RWPE2 (cell line): Measurements from ENCODE around the gene SYTL2.
"Not testable (repeated sequence)": the region's sequence is repeated elsewhere in the genome, so short reads cannot be mapped to it uniquely, and the experiment has no call there.

ENCODE experiments used
- ATAC-seq: fragments of 200-7000 bp; cut with Tn5 transposase; 3 replicates; pipeline ENCODE4 v1.9.1; 2021; ENCODE audit warnings: low read depth
- DNase-seq: peaks from one replicate; pipeline ENCODE4 v3.0.0-alpha.2; 2020; ENCODE audit warnings: low spot score
- H3K27ac ChIP-seq: fragments of 450-650 bp; 2 replicates; pipeline ENCODE4 v1.5.1; 2017; ENCODE audit warnings: mild to moderate bottlenecking; ENCODE audit not compliant: poor library complexity, severe bottlenecking
- H3K27me3 ChIP-seq: fragments of 250-450 bp; sonication (Bioruptor Pico); 2 replicates; pipeline ENCODE4 v1.5.1; 2021; ENCODE audit warnings: mild to moderate bottlenecking, moderate library complexity; ENCODE audit not compliant: insufficient read depth, poor library complexity, severe bottlenecking
- H3K36me3 ChIP-seq: fragments of 250-450 bp; sonication (Bioruptor Pico); 2 replicates; pipeline ENCODE4 v1.5.1; 2020; ENCODE audit warnings: low read depth, mild to moderate bottlenecking, moderate library complexity
- H3K4me1 ChIP-seq: fragments of 250-450 bp; sonication (Bioruptor Pico); 2 replicates; pipeline ENCODE4 v1.5.1; 2021; ENCODE audit warnings: mild to moderate bottlenecking, moderate library complexity; ENCODE audit not compliant: insufficient read depth, poor library complexity, severe bottlenecking
- H3K4me3 ChIP-seq: fragments of 250-450 bp; sonication (Bioruptor Pico); 2 replicates; pipeline ENCODE4 v1.5.1; 2021; ENCODE audit warnings: mild to moderate bottlenecking, moderate library complexity; ENCODE audit not compliant: severe bottlenecking
- H3K9me3 ChIP-seq: fragments of 250-450 bp; sonication (Bioruptor Pico); 2 replicates; pipeline ENCODE4 v1.5.1; 2021; ENCODE audit warnings: mild to moderate bottlenecking, moderate library complexity; ENCODE audit not compliant: severe bottlenecking
- CTCF ChIP-seq: fragments of 450-650 bp; IDR thresholded peaks from one replicate; pipeline ENCODE4 v1.5.1; 2017; ENCODE audit warnings: mild to moderate bottlenecking, moderate library complexity; ENCODE audit not compliant: poor library complexity, severe bottlenecking

Gene SYTL2

GRCh38 chr11:85810871-85811611 lies at the start of gene SYTL2:
Gene SYTL2 (minus strand): TSS chr11:85811141. CDS start chr11:85757725, 53,416 bp downstream.
- H3K27me3 ChIP-seq: no peaks in the 10 kb centered on the region
- H3K27ac ChIP-seq: no peak within 1 kb of the TSS
- ATAC-seq (peak; percentile 74), DNase-seq (peak; percentile 51)
- no peaks in the 10 kb centered on the region for H3K9me3 ChIP-seq
- peak within 1 kb of the TSS; percentile 31 for H3K4me3 ChIP-seq
- TF ChIP-seq CTCF: peak; percentile 22
- peaks cover 27% of the 10 kb centered on the region for H3K4me1 ChIP-seq
- no peaks in the 10 kb centered on the region for H3K36me3 ChIP-seq

GRCh38 chr11:85859541-85859940 lies 48.6 kb upstream of the SYTL2 start:
- DNase-seq, H3K27ac ChIP-seq, H3K4me1 ChIP-seq, ATAC-seq, H3K4me3 ChIP-seq, H3K27me3 ChIP-seq, H3K9me3 ChIP-seq, H3K36me3 ChIP-seq: not testable (repeated sequence)

- no peak for TF ChIP-seq CTCF
- ATAC-seq (no peak), DNase-seq (no peak)
- Histone ChIP-seq H3K27ac (no peak overlapping the region), H3K9me3 (no peaks in the 10 kb centered on the region), H3K4me1 (peaks cover 2% of the 10 kb centered on the region), H3K36me3 (no peaks in the 10 kb centered on the region), H3K27me3 (no peaks in the 10 kb centered on the region), H3K4me3 (no peak overlapping the region)
Observed at GRCh38 chr11:85857098-85857497, 46.2 kb upstream of the SYTL2 start.

- H3K9me3 ChIP-seq: no peaks in the 10 kb centered on the region
- DNase-seq (no peak), ATAC-seq (no peak)
- peak within 1 kb of the TSS; percentile 36 for H3K27ac ChIP-seq
- TF ChIP-seq CTCF: no peak
- peaks cover 2% of the 10 kb centered on the region for H3K4me1 ChIP-seq
- H3K36me3 ChIP-seq: no peaks in the 10 kb centered on the region
- H3K27me3 ChIP-seq: no peaks in the 10 kb centered on the region
- peak within 1 kb of the TSS; percentile 32 for H3K4me3 ChIP-seq
Observed at GRCh38 chr11:85855341-85855656, 44.4 kb upstream of the SYTL2 start, which contains the start of gene CCDC83. Gene CCDC83 (plus strand): TSS chr11:85855383. CDS start chr11:85865124, 9,741 bp downstream.

- DNase-seq (peak; percentile 84), ATAC-seq (peak; percentile 98)
- Histone ChIP-seq H3K4me1 (peaks cover 2% of the 10 kb centered on the region), H3K4me3 (peak overlapping the region; percentile 32), H3K36me3 (no peaks in the 10 kb centered on the region), H3K9me3 (no peaks in the 10 kb centered on the region), H3K27me3 (no peaks in the 10 kb centered on the region), H3K27ac (peak overlapping the region; percentile 36)
- TF ChIP-seq CTCF: peak; percentile 96
Observed at GRCh38 chr11:85854557-85855340, 43.8 kb upstream of the SYTL2 start.
